CD4-positive, alpha-beta T cell (primary cell): ENCODE results near the gene PPARG. TPM values are rescaled to one million over a fixed set of nuclear protein-coding genes. Genes with fewer than 3 reads are reported as not detected.
A peak's percentile ranks its signal among the peaks of the same experiment; 100 is the strongest.

Source experiments
- ATAC-seq: fragments of 200-7000 bp; cut with Tn5 transposase; one replicate; pipeline ENCODE4 v1.10.0; 2022; ENCODE audit warnings: mild to moderate bottlenecking; ENCODE audit not compliant: poor library complexity
- CTCF ChIA-PET: fragments of 350-600 bp; sonication (Branson Sonifier 250); formaldehyde crosslinking; loops from one replicate; lab custom pipeline; 2021; ENCODE audit warnings: antibody characterized with exemption, inconsistent platforms; lab: Charles Lee
- POLR2A ChIA-PET: fragments of 350-600 bp; sonication (Branson Sonifier 250); formaldehyde crosslinking; loops from one replicate; lab custom pipeline; 2021; ENCODE audit warnings: antibody characterized with exemption, inconsistent platforms; lab: Charles Lee
- DNase-seq, 14 experiments: peaks; one replicate each; pipeline ENCODE4 v3.0.0-alpha.2; 2013 to 2020; ENCODE audit warnings: mixed read lengths in 2 of 14
- H3K27ac ChIP-seq, 2 donors: one replicate each; pipeline versions ENCODE4 v1.5.1 to v1.7.0; 2013; ENCODE audit warnings: low read length in 2 of 2, low read depth in 1 of 2, mild to moderate bottlenecking in 1 of 2
- H3K27me3 ChIP-seq, 2 experiments: 1 replicate in 1 of 2; 2 replicates in 1 of 2; pipeline versions ENCODE4 v1.6.1 to v1.7.0; 2013; ENCODE audit warnings: low read length in 2 of 2, control low read depth in 1 of 2, mild to moderate bottlenecking in 1 of 2, moderate library complexity in 1 of 2; ENCODE audit not compliant: insufficient read depth in 2 of 2, control insufficient read depth in 1 of 2
- H3K36me3 ChIP-seq: one replicate; pipeline ENCODE4 v1.6.1; 2013; ENCODE audit warnings: low read length, control low read depth; ENCODE audit not compliant: insufficient read depth
- H3K4me1 ChIP-seq: one replicate; pipeline ENCODE4 v1.6.1; 2013; ENCODE audit warnings: low read length, control low read depth; ENCODE audit not compliant: insufficient read depth
- H3K4me3 ChIP-seq: one replicate; pipeline ENCODE4 v1.5.1; 2013; ENCODE audit warnings: mild to moderate bottlenecking, low read length, moderate library complexity
- H3K9me3 ChIP-seq, 2 experiments: 1 replicate in 1 of 2; 2 replicates in 1 of 2; pipeline versions ENCODE4 v1.6.1 to v1.7.0; 2013; ENCODE audit warnings: low read length in 2 of 2, mild to moderate bottlenecking in 2 of 2, control low read depth in 1 of 2, moderate library complexity in 1 of 2; ENCODE audit not compliant: control insufficient read depth in 1 of 2, insufficient read depth in 1 of 2
- H3K27ac Mint-ChIP-seq: one replicate; pipeline ENCODE4 v1.8.0; 2020; ENCODE audit warnings: mixed read lengths
- H3K27me3 Mint-ChIP-seq: one replicate; pipeline ENCODE4 v1.8.0; 2021; ENCODE audit warnings: mixed read lengths
- H3K36me3 Mint-ChIP-seq: one replicate; pipeline ENCODE4 v1.8.0; 2021; ENCODE audit warnings: low read depth, mixed read lengths
- H3K4me1 Mint-ChIP-seq: one replicate; pipeline ENCODE4 v1.8.0; 2021; ENCODE audit warnings: low read depth, mixed read lengths
- H3K4me3 Mint-ChIP-seq: one replicate; pipeline ENCODE4 v1.8.0; 2020; ENCODE audit warnings: mild to moderate bottlenecking, mixed read lengths
- H3K9me3 Mint-ChIP-seq: one replicate; pipeline ENCODE4 v1.8.0; 2020; ENCODE audit warnings: mixed read lengths
- intact Hi-C, 2 experiments: fragments of 100-400 bp; cut with DNase I in 1 of 2; cut with micrococcal nuclease in 1 of 2; formaldehyde crosslinking; loops; one replicate each; pipeline versions ENCODE4 v1.15.1 to v1.9.0; 2023 to 2025; cut with DNase I, micrococcal nuclease
- total RNA-seq, 174 experiments: library from RNA in 2 of 174; stranded (reverse) in 2 of 174; gene quantifications; one replicate each; pipeline ENCODE4 v1.2.3 and lab custom pipeline; 2021 to 2026
- TF ChIP-seq, protein P1 (sequence below): fragments of 200-600 bp; IDR thresholded peaks from one replicate; pipeline ENCODE4 v1.8.0; 2022; ENCODE audit warnings: antibody characterized with exemption, mild to moderate bottlenecking

PPARG gene
- total RNA-seq, 2 experiments from 2014 or later, result 0.27 to 0.75 TPM

DNA sequence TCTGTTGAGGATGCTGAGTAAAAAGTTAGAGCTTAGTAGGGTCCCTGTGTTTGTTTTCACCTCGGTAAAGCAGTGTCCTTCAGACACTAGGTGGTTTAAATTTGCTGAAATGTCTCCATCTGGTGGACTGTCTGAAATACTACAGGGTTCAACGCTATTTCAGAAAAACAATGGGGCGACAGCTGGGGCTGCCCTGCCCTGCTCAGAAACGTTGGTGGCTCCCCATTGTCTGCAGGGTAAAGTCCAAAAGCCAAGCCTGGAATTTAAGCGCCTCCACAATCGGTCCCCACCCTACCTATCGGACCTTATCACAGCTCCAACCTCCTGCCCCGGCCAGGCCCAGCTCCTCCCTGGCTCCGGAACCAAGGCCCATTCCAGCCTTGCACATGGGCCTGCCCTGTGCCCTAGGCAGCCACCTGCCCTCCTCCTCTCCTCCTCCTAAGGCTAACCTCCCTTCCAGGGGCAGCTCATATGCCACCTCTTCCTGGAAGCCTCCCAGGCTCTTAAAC, 191.1 kb downstream of the PPARG start:
- Histone ChIP-seq H3K27me3 (no peaks in the 10 kb centered on the region), H3K4me1 (peaks cover 22% of the 10 kb centered on the region), H3K27ac (no peak overlapping the region), H3K9me3 (no peaks in the 10 kb centered on the region), H3K4me3 (no peak overlapping the region), H3K36me3 (no peaks in the 10 kb centered on the region)
- peak in 4 of 14 experiments; percentile 28 to 75 (median 60) for DNase-seq
- Mint-ChIP-seq H3K27ac (no peak overlapping the region), H3K4me3 (no peak overlapping the region), H3K4me1 (peaks cover 24% of the 10 kb centered on the region), H3K27me3 (no peaks in the 10 kb centered on the region), H3K9me3 (no peaks in the 10 kb centered on the region), H3K36me3 (peaks cover 8% of the 10 kb centered on the region)
- CTCF ChIA-PET, result interaction anchor here (0.7 to 1.5 kb wide), 6 partner anchors 24 to 1101 kb away, joined by 3 to 20 read pairs (median 3); partner anchors contain the start of gene RAF1
- POLR2A ChIA-PET, result interaction anchor here (0.7 to 1.3 kb wide), 4 partner anchors 9 to 347 kb away, joined by 3 to 5 read pairs (median 4); no protein-coding TSS in a partner anchor
- TF ChIP-seq, protein P1, sequence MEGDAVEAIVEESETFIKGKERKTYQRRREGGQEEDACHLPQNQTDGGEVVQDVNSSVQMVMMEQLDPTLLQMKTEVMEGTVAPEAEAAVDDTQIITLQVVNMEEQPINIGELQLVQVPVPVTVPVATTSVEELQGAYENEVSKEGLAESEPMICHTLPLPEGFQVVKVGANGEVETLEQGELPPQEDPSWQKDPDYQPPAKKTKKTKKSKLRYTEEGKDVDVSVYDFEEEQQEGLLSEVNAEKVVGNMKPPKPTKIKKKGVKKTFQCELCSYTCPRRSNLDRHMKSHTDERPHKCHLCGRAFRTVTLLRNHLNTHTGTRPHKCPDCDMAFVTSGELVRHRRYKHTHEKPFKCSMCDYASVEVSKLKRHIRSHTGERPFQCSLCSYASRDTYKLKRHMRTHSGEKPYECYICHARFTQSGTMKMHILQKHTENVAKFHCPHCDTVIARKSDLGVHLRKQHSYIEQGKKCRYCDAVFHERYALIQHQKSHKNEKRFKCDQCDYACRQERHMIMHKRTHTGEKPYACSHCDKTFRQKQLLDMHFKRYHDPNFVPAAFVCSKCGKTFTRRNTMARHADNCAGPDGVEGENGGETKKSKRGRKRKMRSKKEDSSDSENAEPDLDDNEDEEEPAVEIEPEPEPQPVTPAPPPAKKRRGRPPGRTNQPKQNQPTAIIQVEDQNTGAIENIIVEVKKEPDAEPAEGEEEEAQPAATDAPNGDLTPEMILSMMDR, result peak; percentile 80
- intact Hi-C loops, result loop anchor here (1.0 to 10.0 kb wide), 6 partner anchors 345 to 1955 kb away; partner anchors contain the start of genes LSM3 (in 1 of the 2), TAMM41 (in 1 of the 2) and XPC (in 1 of the 2)
- ATAC-seq, result peak; percentile 15

DNA sequence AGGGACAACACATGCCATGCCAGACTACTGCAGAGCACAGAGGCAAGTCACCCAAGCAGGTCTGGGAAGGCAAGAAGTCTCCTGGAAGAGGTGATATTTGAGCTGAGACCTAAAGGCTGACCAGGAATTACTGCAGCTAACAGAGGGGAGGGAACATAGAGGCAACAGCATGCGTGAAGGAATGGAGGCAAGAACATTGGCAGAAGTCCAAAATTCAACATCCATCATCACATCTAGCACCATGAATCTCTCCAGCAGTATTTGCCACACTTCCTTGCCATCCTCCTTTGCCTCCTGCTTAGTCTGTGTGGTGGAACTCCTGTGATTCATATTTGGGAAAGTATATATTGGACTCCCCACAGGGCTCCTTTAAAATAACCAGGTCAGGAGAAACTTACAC, 194.5 kb downstream of the PPARG start:
- H3K4me3 ChIP-seq, result peak overlapping the region; percentile 87
- Mint-ChIP-seq H3K9me3 (no peaks in the 10 kb centered on the region), H3K4me1 (peaks cover 52% of the 10 kb centered on the region), H3K4me3 (peak overlapping the region; percentile 97), H3K27ac (peak overlapping the region; percentile 97), H3K36me3 (peaks cover 10% of the 10 kb centered on the region), H3K27me3 (no peaks in the 10 kb centered on the region)
- H3K4me1 ChIP-seq, result peaks cover 29% of the 10 kb centered on the region
- H3K9me3 ChIP-seq, result no peaks in the 10 kb centered on the region
- ChIA-PET POLR2A (interaction anchor here (1.0 to 2.8 kb wide), 7 partner anchors 12 to 637 kb away, joined by 3 to 22 read pairs (median 6); partner anchors contain the start of genes RAF1, RPL32 and TAMM41), CTCF (interaction anchor here (1.5 kb wide), 1 partner anchor 358 kb away, joined by 3 read pairs; the partner anchor contains the start of gene RPL32)
- intact Hi-C loops, result loop anchor here in 1 of 2 experiments (5.0 to 10.0 kb wide), 4 partner anchors 521 to 1951 kb away; partner anchors contain the start of genes LSM3, TAMM41 and XPC
- H3K36me3 ChIP-seq, result no peaks in the 10 kb centered on the region
- H3K27me3 ChIP-seq, result no peaks in the 10 kb centered on the region
- peak overlapping the region; percentile 72 to 81 for H3K27ac ChIP-seq
- peak in 2 of 14 experiments; percentile 34 to 37 for DNase-seq
- ATAC-seq, result no peak
- TF ChIP-seq, protein P1, result no peak

DNA sequence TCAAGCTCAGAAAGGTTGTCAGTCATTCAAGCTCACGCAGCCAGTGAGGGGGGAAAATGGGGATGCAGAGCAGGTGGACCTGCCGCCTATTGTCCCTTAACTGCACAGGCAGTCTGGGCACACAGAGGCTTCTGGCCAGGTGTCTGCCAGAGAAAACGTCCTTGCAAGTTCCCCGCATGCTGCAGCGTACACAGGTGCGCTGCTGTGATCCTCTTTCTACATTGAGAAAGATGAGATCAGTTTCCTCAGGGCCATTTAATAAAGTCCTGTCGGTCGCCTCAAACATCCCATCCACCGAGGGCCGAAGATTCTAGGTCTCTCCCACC, 195.0 kb downstream of the PPARG start:
- POLR2A ChIA-PET, result interaction anchor here (0.7 to 2.8 kb wide), 12 partner anchors 11 to 1641 kb away, joined by 3 to 22 read pairs (median 5); partner anchors contain the start of genes ATG7, CHCHD4, MKRN2 and RAF1
- peaks cover 52% of the 10 kb centered on the region for H3K4me1 Mint-ChIP-seq
- no peaks in the 10 kb centered on the region for H3K9me3 Mint-ChIP-seq

More for the DNA sequence above, 195.0 kb downstream of the PPARG start:
- peaks cover 10% of the 10 kb centered on the region for H3K36me3 Mint-ChIP-seq
- DNase-seq, result no peak
- H3K27ac Mint-ChIP-seq, result peak overlapping the region; percentile 97
- H3K4me1 ChIP-seq, result peaks cover 29% of the 10 kb centered on the region
- no peak for ATAC-seq
- CTCF ChIA-PET, result interaction anchor here (1.5 kb wide), 1 partner anchor 358 kb away, joined by 3 read pairs; the partner anchor contains the start of gene RPL32
- TF ChIP-seq, protein P1, result no peak
- H3K9me3 ChIP-seq, result no peaks in the 10 kb centered on the region
- intact Hi-C loops, result loop anchor here in 1 of 2 experiments (1.0 to 10.0 kb wide), 5 partner anchors 73 to 1951 kb away; partner anchors contain the start of genes LSM3, MKRN2, TAMM41 and XPC
- peak overlapping the region; percentile 72 to 81 for H3K27ac ChIP-seq
- peak overlapping the region; percentile 97 for H3K4me3 Mint-ChIP-seq
- H3K4me3 ChIP-seq, result peak overlapping the region; percentile 87
- no peaks in the 10 kb centered on the region for H3K27me3 Mint-ChIP-seq
- no peaks in the 10 kb centered on the region for H3K27me3 ChIP-seq
- H3K36me3 ChIP-seq, result no peaks in the 10 kb centered on the region

Other genes with a start within 250 kb of the PPARG start
- not detected for gene TIMP4, start 130.2 kb upstream of the PPARG start, total RNA-seq
- gene TSEN2, start 195.4 kb downstream of the PPARG start, total RNA-seq, result 1 to 10 TPM; 8.0 to 8.2 TPM